NCI-H146 treated with DMSO at 0.1 percent for 48 hours (cell line): ENCODE results near the gene LRMDA.
"Not testable (repeated sequence)": the region's sequence is repeated elsewhere in the genome, so short reads cannot be mapped to it uniquely, and the experiment has no call there.

Experiments
- DNase-seq: peaks from one replicate; lab custom pipeline; 2025; ENCODE audit not compliant: unreplicated experiment; lab: John Stamatoyannopoulos, UW

Gene LRMDA

DNA sequence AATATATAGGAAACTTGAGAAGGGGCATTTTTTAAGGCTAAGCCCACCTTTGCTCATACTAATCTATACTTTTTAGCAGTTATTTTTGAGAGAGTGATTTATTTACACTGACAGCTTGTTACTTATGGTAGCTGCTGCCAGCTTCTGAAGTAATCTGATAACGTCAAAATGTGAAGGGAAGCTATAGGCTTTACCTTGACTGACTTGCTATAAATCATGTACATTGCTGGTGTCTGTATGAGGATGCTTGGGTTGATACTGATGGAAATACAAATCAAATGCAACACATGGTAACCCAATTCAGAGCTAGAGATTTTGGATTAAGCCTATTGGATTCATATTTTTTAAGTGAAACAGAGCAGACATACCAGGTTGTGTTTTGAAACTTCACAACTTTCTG, 299.4 kb downstream of the LRMDA start:
- no peak for DNase-seq

DNA sequence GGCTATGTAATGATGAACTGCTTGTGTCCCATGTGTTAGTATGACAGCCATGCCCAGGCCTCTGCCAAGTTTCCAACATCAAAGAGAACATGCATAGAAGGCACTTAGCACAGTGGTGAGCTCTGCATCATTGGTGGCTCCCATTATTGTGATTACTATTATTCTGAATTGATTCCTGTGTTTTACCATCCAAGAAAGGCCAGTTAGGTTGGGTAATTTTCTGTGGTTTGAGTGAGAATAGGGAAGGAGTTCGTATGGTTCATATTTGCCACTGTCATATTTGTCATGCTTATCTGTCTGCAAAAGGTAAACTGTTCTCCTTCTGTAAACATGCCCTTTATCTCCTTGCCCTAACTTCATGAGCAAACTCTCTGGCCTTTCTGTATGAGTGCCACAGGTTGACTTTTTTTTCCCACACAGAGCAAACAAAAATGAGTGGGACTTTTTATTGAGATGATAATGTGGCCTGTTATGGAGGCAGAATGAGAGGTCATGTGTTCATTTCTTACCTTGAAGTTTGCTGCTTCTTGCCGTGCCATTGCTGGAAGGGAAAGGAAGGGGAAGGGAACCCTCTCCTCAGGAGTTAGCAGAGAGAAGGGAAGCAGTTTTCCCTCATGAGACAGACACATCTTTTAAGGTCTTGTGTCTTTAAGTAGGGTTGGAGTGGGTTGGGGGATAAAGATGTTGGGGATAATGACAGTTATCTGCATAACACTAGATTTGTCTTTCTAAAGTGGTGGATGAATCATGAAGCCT, 301.9 kb downstream of the LRMDA start:
- DNase-seq = no peak

DNA sequence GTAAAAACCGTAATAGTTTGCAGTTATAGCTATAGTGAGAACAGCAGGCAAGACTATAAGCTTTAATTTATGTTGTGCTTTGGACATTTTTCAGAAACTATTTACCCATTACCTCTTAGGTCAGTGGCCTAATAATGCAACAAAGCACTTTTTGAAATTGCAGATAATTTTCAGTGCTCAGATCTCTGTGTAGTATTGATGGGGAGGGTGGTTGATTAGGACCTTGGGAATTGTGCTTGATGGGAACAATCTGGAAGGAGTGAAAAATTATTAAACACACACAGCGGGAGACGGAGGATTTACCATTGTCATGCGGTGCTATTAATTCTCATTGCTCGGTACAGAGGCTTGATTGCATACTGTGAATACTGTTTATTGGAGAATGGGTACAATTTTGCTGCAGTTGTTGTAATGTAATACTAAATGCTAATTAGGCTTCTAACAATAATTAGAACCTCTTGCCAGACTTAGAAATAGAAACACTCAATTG, 304.8 kb downstream of the LRMDA start:
- DNase-seq = peak; percentile 27

DNA sequence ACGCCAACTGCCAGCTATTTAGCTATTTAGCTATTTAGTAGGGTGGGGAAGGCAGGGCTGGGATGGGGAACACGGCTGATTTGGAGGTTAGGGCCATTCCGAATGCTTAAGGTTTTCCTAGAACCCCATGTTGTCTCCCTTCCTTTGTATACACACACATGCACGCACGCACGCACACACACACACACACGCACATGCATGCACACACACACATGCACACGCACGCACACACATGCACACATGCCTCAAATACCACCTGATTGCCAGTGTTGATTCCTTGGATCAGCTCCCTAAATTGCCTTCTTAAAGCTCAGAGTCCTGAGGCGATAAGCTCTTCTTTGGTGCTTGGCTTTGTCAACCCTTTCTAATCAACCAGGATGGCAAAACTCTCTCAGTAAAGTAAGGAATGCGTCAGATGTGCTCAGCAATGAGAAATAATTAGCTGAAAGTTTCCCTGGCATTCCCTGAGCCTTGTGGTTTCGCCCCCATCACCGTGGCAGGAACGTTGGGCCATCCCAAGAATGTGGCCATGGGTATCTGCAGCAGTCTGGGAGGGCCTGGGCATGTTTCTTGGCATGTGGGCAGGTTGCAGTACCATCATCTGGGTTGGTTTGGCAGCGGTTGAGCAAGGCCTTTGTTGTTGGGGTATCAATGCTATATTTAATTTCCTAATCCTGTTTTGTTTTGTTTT, 305.6 kb downstream of the LRMDA start:
- no peak for DNase-seq

DNA sequence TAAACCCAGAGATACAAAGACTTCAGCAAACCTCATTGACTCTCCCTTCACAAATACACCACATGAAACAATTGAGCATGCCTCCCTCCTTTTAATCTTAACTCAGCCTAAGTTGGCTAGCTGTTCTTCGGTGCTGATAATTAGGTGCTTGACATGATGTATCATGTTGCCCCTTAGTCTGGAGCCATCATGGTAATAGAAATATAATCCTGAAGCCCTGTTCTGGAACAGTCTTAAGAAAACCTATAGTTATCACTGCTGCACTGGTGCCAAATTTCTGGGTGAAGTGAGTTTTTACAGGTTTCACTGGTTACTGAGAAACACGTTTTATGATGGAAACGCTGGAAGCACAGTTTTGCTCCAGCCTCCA, 306.1 kb downstream of the LRMDA start:
- DNase-seq = no peak

DNA sequence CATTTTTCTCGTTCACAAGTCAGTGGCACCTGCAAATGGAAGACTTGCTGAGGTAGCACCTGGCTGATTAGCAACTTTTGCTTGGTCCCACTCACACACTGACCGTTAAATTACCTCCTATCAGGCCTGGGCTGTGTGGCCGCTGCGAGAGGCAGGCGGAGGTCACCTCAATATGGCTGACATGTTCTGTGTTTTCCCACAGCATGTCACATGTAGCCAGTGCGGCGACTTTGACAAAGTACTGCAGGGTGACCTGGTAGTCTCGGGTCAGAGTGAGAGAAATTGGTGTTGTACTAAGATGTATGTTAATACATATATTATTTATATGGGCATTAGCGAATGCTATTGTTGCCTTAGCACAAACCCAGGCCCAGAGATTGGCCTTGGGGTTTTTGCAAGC, 307.5 kb downstream of the LRMDA start:
- no peak for DNase-seq

DNA sequence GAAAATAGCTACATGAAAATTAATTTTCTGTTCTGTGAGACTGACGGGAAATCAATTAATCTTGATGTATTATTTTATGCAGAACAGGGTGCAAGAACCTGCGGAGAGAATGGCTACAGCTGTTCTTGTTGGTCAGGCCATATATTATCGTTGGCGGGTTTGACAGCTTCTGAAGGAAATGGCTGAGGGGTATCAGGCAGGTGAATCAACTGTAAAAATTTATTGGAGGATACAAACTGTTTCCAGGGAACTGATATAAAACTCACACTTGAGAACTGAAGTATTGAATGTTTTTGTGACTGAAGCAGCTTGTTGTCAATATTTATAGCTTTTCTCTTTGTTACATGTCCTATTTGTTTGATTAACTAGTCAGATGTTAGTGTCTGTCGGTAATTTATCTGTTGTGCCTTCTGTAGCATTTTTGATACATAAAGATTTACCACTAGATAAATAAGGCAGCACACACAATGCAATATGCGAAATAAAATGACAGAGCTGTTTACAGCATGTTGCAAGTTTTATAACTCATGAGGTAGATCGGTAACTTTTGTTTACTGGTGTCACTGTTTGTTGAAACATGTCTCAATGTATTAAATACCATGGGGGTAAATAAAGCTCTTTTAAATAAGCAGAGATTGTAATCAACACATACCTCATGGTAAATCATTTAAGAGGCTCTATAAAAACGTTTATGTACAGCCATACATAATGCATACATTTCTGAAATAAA, 308.2 kb downstream of the LRMDA start:
- no peak for DNase-seq

DNA sequence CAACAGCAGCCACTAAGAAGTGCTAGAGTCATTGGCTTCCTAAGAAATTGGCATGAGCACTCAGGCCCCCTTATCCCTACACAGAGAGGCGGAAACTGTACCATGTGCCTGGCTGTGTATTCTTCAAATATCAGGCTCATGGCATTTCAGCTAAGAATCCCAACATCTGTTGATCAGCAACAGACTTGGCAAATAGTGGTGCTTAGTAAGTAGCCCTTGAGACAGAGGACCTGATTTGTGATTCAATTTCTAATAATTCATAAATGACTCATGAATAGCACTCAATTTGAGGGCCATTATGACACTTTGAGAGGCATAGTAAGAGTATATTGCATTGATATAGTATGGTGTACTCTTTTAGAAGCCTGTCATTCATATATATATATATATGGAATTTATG, 309.1 kb downstream of the LRMDA start:
- no peak for DNase-seq

DNA sequence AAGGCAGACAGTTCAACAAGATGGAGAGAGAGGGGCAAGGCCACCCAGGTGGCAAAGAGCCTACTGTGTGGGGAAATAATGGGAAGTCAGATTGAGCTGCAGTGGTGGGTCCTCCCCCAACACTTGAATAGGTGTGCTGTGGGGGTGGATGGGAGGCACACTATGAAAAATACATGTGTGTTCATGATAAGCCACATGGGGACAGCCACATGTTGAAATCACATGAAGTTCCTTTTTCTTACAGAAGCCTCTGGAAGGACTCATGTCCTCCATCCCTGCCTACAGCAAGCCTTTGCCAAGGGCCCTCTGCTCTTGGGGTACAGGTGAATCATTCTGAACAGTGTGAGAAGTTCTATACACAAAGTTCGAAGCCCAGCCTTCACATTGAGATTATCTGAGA, 310.9 kb downstream of the LRMDA start:
- no peak for DNase-seq

DNA sequence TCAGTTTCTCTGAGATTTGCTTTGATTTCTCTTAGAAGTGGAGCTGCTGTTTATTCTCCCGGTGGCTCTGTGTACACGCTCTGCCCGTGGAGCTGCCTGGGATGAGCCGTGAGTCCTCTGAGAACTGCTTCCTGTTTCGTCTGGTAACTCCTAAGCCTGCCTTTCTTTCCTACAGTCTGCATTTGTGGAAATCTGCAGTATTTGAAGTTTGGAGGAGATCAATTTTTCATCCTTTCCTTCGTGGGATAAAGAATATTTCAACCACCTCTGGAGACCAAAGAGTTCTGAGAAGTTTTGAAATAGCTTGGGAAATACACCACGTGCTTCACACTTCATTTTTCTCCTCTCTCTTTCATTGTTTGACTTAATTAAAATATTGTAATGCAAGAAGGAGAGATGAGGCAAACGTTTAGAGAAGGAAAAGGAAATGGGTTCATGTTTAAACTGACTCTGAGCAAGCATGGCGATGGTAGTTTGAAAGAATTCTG, 311.9 kb downstream of the LRMDA start:
- DNase-seq = no peak

DNA sequence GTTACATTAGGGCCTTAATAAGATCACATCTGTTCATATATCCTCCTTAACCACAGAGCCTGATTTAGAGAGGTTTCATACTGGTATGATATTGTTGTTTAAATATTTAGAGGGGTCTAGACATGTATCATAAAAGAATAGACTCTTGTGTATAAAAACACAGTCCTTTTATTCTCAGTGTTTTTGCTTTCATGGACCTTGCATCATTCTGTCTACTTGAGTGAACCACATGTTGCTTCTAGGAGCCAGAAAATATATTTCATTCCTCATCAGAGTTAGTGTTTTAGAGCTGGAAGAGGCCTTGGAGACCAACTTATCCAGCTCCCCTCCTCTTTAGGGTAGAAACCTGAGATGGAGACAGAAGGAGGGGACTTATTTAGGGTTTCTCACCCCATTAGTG, 312.8 kb downstream of the LRMDA start:
- DNase-seq = no peak

DNA sequence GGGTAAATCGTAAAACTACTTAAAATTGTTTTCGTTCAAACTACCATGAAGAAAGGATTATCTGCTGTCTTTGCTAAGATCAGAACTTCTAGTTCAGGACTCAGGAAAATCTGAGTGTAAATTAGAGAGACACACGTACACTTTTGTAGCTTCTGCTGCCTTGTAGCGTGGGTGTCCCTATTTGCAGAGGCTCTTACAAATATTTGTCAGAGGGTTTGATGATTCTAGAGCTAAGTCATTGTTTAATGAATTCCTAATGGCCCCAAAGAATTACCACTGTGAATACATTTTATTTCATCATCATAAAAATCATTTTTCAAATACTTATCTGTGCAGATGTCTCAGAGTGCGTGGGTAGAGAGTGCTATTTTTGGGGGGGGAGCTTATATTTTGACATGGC, 314.9 kb downstream of the LRMDA start:
- DNase-seq = no peak

DNA sequence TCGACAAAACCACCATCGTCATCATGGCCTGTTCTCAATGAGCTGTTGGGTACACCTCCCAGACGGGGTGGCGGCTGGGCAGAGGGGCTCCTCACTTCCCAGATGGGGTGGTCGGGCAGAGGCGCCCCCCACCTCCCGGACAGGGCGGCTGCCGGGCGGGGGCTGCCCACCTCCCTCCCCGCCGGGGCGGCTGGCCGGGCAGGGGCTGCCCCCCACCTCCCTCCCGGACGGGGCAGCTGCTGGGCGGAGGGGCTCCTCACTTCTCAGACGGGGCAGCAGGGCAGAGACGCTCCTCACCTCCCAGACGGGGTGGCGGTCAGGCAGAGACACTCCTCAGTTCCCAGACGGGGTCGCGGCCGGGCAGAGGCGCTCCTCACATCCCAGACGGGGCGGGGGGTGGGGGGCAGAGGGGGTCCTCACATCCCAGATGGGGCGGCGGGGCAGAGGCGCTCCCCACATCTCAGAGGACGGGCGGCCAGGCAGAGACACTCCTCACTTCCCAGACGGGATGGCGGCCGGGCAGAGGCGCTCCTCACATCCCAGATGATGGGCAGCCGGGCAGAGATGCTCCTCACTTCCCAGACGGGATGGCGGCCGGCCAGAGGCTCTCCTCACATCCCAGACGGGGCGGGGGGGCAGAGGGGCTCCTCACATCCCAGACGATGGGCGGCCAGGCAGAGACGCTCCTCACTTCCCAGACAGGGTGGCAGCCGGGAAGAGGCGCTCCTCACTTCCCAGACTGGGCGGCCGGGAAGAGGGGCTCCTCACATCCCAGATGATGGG, 318.9 kb downstream of the LRMDA start:
- DNase-seq = not testable (repeated sequence)

DNA sequence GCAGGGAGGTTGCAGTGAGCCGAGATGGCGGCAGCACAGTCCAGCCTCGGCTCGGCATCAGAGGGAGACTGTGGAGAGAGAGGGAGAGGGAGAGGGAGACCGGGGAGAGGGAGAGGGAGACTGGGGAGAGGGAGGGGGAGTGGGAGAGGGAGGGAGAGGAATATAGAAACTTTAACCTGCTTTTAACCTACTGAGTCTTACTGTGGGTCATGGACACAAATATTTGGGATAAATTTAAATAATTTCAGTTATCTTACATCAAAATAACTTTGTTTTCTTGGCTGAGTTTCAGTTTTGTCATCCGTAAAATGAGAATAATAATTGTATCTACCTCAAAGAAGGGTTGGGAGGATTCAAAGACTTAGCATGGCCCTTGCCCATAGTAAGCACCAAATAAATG, 319.8 kb downstream of the LRMDA start:
- DNase-seq = no peak

DNA sequence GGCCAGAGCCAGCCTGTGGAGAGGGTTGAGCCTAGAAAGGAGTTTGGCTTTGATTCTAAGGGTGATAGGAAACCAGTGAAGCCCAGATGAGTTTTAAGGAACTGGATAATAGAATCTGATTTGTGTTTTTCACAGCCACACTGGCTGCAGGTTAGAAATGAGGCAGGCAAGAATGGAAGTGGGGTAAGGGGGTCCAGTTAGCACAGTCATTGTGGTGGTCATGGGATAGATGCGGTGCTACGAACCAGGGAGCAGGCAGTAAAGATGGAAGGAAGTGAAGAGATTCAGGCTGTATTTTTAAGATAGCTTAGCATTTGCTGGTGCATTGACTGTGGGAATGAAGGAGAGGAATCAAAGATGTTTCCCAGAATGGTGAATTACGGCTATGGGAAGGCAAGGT, 322.2 kb downstream of the LRMDA start:
- no peak for DNase-seq

DNA sequence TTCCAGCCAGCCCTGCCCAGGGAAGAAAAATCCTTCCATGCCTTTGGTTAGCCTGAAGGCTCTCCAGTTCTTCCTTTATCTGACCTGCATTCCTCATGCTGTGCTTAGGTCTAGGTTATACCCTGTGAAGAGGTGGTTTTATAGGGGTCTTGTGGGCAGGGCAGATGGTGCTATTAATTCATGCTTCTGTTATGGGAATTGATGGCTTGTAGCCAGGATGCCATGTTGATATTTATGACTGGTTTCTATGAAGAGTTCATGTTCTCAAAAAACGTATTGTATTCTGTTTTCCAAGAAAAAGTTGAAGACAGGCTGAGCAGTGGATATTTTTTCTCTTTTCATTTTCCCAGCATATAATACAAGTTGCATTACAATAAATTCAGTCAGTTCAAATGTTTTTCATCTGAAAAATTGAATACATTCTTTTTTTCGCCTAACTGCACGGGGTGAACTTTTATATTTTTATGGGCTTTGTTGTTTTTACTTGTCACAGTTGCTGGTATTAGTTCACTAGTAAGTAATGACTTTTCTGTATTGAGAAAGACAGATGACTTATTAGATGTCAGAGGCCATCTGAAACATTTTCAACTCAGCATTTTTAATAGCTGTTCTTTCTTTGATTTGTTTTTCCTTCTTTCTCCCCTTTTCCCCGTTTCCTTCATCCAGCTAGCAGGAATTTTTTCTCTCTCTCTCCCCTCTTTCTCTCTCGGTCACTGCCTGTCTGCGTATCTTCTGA, 322.8 kb downstream of the LRMDA start:
- DNase-seq = no peak

DNA sequence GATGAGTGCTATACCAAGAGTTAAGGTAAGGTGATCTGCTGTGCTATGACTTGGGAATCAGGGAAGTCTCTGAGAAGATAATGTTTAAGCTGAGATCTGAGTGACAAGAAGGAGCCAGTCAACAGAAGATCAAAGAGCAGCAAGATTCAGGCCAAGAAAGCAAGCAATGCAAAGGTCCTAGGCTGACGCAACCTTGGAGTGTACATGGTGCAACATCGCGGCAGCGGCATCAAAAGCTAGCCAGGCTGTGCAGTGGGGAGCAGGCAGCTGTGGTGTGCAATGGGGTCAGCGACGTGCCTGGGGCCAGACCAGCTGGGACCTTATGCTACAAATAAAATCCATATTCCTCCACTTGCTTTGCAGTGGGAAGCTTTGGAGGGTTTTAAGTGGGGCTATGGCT, 324.1 kb downstream of the LRMDA start:
- no peak for DNase-seq

DNA sequence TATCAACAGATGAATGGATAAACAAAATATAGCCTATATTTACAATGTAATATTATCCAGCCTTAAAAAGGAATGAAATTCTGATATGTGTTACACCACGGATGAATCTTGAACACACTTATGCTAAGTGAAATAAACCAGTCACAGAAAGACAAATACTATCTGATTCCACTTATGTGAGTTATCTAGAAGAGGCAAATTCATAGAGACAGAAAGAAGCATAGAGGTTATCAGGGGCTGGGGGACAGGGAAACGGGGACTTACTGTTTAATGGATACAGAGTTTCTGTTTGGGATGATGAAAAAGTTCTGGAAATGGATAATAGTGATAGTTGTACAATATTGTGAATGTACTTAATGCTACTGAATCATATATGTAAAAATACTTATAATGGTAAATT, 329.9 kb downstream of the LRMDA start:
- no peak for DNase-seq

DNA sequence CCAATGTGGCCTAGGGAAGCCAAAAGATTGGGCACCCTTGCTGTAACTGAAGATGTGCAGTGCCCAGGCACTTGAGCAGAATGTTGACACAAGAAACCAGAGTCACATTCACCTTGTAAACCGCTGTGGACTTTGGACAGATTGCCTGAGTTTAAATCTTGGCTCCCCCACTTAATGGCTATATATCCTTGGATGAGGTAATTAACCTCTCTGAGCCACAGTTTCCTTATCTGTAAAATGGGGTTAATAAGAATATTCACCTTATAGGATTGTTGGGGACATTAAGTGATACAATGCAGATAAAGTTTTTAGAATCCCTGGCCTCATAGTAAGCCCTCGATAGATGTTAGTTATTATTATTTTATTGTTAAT, 331.0 kb downstream of the LRMDA start:
- DNase-seq = no peak

DNA sequence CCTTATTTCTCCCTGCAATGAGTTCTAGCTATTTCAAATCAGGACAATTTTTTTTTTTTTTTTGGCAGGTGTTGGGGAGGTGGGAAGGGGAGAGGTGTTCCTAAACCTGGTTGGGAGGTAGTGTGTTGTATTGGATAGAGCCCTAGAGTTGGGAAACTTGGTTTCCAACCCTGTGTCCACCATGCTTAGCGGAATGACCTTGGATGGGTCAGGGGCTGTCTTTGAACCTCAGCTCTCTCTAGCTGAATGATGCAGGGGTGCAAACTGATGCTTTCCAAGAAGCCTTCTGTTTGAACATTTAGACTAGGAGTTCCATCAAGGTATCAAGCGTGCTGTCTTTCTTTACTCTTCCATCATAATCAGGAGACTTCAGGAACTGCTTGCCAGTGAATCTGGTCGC, 332.2 kb downstream of the LRMDA start:
- no peak for DNase-seq
